ENCODE measurements around the gene FOXL3. TPM values are rescaled to one million over a fixed set of nuclear protein-coding genes. Genes with fewer than 3 reads are reported as not detected.

Gene FOXL3
- total RNA-seq, 1 experiment from 2014 or later = not detected

DNA sequence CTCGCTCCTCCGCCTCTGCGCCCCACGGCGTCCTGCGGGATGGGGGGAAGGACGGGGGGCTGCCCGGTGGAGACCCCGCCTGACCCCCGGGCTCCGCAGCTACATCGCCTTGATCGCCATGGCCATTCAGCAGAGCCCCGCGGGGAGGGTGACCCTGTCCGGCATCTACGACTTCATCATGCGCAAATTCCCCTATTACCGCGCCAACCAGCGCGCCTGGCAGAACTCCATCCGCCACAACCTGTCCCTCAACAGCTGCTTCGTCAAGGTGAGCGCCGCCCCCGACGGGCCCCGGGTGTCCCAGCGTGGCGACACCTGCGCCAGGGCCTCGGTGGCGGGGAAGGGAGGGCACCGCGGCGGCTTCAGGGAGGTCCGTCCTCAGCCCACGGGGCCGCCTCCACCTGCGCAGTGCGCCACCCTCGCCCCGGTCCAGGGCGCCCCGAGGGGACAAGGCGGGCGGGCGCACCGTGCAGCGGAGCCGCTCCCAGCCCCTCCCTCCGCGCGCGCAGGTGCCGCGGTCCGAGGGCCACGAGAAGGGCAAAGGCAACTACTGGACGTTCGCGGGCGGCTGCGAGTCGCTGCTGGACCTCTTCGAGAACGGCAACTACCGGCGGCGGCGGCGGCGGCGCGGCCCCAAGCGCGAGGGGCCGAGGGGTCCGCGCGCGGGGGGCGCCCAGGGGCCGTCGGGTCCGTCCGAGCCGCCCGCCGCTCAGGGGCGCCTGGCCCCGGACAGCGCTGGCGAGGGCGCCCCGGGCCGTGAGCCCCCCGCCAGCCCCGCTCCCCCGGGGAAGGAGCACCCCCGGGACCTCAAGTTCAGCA lies 793 bp downstream of the FOXL3 start:
- H3T11ph ChIP-seq (ENCODE audit: low read length) = no peak overlapping the region
- no peak overlapping the region for H2AFZ ChIP-seq (ENCODE audit: low read length)
- DNase-seq = no peak
- no CpG with 5 or more reads among the region's 102 CpGs for WGBS (ENCODE audit: extremely low coverage, insufficient read length, low lambda C conversion rate)
- H3K9me3 Mint-ChIP-seq = peaks cover 8 to 20% of the 10 kb centered on the region in 2 experiments
- no peaks in the 10 kb centered on the region; a peak in 2 of 7 replicates for H3K36me3 Mint-ChIP-seq (ENCODE audit: insufficient read depth in 1 of 3, low read depth in 3 of 3)
- no peak overlapping the region for H3K27ac ChIP-seq (ENCODE audit: insufficient read length, low read depth, low read length)
- H4K5ac ChIP-seq (ENCODE audit: insufficient read length, low read depth, low read length) = no peak overlapping the region
- no peaks in the 10 kb centered on the region for H4K20me1 ChIP-seq (ENCODE audit: control insufficient read depth, insufficient read depth, insufficient read length)
- no peak overlapping the region for H3K14ac ChIP-seq (ENCODE audit: insufficient read depth, low read length)
- no peak overlapping the region; the same call in 1 of the 2 replicates for H2BK15ac ChIP-seq (ENCODE audit: low read depth, low read length)
- no peak overlapping the region for H3K9ac ChIP-seq (ENCODE audit: extremely low read depth, insufficient read length, low read length)
- H4K91ac ChIP-seq (ENCODE audit: insufficient read length, low read depth, low read length) = no peak overlapping the region
- no peaks in the 10 kb centered on the region for H3K79me1 ChIP-seq (ENCODE audit: insufficient read depth, low read depth, low read length, poor library complexity, severe bottlenecking)
- peaks cover 8% of the 10 kb centered on the region for H3K23me2 ChIP-seq (ENCODE audit: insufficient read length, low read depth, low read length, poor library complexity, severe bottlenecking)
- H3K4me1 Mint-ChIP-seq = no peaks in the 10 kb centered on the region
- H3K9me3 ChIP-seq (ENCODE audit: control insufficient read depth, low read depth, low read length) = no peaks in the 10 kb centered on the region
- no peak overlapping the region for H2BK20ac ChIP-seq (ENCODE audit: low read depth, low read length, poor library complexity, severe bottlenecking)
- no peak overlapping the region for H2BK12ac ChIP-seq (ENCODE audit: insufficient read length, low read depth, low read length)
- H3K4me1 ChIP-seq (ENCODE audit: insufficient read depth, low read length) = no peaks in the 10 kb centered on the region
- peaks cover 69% of the 10 kb centered on the region for H3K27me3 Mint-ChIP-seq (ENCODE audit: low read depth)
- H3K23ac ChIP-seq (ENCODE audit: insufficient read length, low read depth, low read length) = no peak overlapping the region
- peak overlapping the region; percentile 8 for H3K4me2 ChIP-seq (ENCODE audit: insufficient read depth, insufficient read length, low read length)
- H3K27me3 ChIP-seq (ENCODE audit: insufficient read depth, low read length) = peaks cover 33% of the 10 kb centered on the region
- TF ChIP-seq, protein P1, sequence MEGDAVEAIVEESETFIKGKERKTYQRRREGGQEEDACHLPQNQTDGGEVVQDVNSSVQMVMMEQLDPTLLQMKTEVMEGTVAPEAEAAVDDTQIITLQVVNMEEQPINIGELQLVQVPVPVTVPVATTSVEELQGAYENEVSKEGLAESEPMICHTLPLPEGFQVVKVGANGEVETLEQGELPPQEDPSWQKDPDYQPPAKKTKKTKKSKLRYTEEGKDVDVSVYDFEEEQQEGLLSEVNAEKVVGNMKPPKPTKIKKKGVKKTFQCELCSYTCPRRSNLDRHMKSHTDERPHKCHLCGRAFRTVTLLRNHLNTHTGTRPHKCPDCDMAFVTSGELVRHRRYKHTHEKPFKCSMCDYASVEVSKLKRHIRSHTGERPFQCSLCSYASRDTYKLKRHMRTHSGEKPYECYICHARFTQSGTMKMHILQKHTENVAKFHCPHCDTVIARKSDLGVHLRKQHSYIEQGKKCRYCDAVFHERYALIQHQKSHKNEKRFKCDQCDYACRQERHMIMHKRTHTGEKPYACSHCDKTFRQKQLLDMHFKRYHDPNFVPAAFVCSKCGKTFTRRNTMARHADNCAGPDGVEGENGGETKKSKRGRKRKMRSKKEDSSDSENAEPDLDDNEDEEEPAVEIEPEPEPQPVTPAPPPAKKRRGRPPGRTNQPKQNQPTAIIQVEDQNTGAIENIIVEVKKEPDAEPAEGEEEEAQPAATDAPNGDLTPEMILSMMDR (conservative IDR thresholded peaks at IDR 0.05) = no peak
- no peak overlapping the region for H2BK5ac ChIP-seq (ENCODE audit: insufficient read length, low read length)
- no peak overlapping the region for H4K8ac ChIP-seq (replicated peaks; ENCODE audit: insufficient read length, low read depth, low read length)
- no peak overlapping the region for H3K27ac Mint-ChIP-seq
- no peak overlapping the region for H3K56ac ChIP-seq (ENCODE audit: insufficient read length, low read depth, low read length)
- H3K79me2 ChIP-seq (ENCODE audit: insufficient read depth, low read length) = no peaks in the 10 kb centered on the region
- H2AK5ac ChIP-seq (ENCODE audit: insufficient read length, low read length) = no peak overlapping the region
- no peak overlapping the region for H2BK120ac ChIP-seq (ENCODE audit: low read depth, low read length, poor library complexity, severe bottlenecking)
- H3K18ac ChIP-seq (ENCODE audit: insufficient read length, low read depth, low read length) = no peak overlapping the region
- peak overlapping the region in 1 of 2 experiments; percentile 61; a peak in 1 of 5 replicates for H3K4me3 Mint-ChIP-seq
- no peak overlapping the region for H3K4ac ChIP-seq (ENCODE audit: low read depth, low read length)
